ENCODE data around the gene KRTAP10-1. TPM values are rescaled to one million over a fixed set of nuclear protein-coding genes. Genes with fewer than 3 reads are reported as not detected.
"Not testable (repeated sequence)": the region's sequence is repeated elsewhere in the genome, so short reads cannot be mapped to it uniquely, and the experiment has no call there.

The KRTAP10-1 gene
- total RNA-seq, 1 experiment from 2014 or later: not detected

DNA sequence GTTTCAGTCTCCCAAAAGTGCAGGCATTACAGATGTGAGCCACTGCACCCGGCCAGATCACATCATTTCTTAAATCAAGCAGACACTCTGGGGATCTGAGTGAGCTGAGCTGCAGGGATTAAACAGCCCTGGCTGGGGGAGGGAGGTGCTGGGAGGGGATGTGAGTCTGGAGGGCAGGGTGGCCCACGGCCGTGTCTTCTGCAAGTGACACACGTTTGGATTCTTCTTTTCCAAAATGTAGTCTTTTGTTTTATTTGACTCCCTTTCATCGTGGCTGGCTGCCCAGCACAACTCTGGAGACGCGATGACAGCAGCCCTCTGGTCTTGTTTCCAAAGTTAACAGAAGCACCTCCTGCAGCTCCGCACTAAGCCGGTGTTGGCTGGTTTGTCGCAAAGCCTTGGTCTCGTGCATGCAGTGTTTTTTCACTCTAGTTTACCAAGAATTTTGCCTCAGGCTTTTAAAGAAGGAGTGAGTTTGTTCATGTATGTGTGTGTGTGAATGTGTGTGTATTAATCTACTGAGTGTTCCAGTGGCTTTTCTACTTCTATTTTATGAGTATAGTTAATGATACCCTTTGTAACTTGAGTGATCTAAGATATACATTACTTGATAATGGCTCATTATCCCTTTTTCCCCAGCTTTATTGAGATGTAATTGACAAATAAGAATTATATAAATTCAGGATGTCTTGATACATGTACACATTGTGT lies 43.2 kb upstream of the KRTAP10-1 start:
- Mint-ChIP-seq H3K4me3 (ENCODE audit: unreplicated experiment) (no peak overlapping the region), H3K27me3 (ENCODE audit: insufficient read depth, unreplicated experiment) (peaks cover 61% of the 10 kb centered on the region), H3K9me3 (ENCODE audit: unreplicated experiment) (peaks cover 8% of the 10 kb centered on the region), H3K36me3 (ENCODE audit: insufficient read depth, unreplicated experiment) (no peaks in the 10 kb centered on the region), H3K4me1 (ENCODE audit: insufficient read depth, unreplicated experiment) (no peaks in the 10 kb centered on the region), H3K27ac (ENCODE audit: low read depth, unreplicated experiment) (no peak overlapping the region)
- intact Hi-C loops (cut with micrococcal nuclease): no loop called here
- POLR2A ChIA-PET: interaction anchor here (0.6 kb wide), 1 partner anchor 47 kb away, joined by 3 read pairs; no protein-coding TSS in a partner anchor
- TF ChIP-seq, protein P1, sequence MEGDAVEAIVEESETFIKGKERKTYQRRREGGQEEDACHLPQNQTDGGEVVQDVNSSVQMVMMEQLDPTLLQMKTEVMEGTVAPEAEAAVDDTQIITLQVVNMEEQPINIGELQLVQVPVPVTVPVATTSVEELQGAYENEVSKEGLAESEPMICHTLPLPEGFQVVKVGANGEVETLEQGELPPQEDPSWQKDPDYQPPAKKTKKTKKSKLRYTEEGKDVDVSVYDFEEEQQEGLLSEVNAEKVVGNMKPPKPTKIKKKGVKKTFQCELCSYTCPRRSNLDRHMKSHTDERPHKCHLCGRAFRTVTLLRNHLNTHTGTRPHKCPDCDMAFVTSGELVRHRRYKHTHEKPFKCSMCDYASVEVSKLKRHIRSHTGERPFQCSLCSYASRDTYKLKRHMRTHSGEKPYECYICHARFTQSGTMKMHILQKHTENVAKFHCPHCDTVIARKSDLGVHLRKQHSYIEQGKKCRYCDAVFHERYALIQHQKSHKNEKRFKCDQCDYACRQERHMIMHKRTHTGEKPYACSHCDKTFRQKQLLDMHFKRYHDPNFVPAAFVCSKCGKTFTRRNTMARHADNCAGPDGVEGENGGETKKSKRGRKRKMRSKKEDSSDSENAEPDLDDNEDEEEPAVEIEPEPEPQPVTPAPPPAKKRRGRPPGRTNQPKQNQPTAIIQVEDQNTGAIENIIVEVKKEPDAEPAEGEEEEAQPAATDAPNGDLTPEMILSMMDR (IDR thresholded peaks at IDR 0.05; ENCODE audit: unreplicated experiment): no peak
- BruUV-seq (replicated peaks): no TSS peak
- CTCF ChIA-PET: interaction anchor here (0.6 kb wide), 1 partner anchor 239 kb away, joined by 3 read pairs; no protein-coding TSS in a partner anchor
- no peak for DNase-seq (ENCODE audit: unreplicated experiment)

DNA sequence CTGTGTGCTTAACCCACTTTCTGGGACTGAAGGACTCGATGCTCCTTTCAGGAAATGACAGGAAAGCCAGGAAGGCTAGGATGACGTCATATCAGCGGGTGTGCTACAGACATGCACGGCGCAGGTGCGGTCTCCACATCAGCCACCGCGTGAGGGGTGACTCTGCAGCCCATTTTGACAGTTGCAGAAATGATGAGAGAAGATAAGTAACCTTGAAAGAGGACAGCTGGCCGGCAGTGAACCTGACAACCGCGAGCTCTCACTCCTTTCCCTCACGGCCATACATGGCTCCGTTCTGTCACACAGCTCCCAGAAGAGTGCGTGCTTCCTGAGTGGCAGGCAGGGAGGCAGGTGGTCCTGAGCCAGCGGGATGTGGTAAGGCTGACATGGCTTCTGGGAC lies 42.1 kb upstream of the KRTAP10-1 start:
- Mint-ChIP-seq H3K4me3 (ENCODE audit: unreplicated experiment) (no peak overlapping the region), H3K4me1 (ENCODE audit: insufficient read depth, unreplicated experiment) (no peaks in the 10 kb centered on the region), H3K27me3 (ENCODE audit: insufficient read depth, unreplicated experiment) (peaks cover 49% of the 10 kb centered on the region), H3K27ac (ENCODE audit: low read depth, unreplicated experiment) (no peak overlapping the region), H3K36me3 (ENCODE audit: insufficient read depth, unreplicated experiment) (no peaks in the 10 kb centered on the region), H3K9me3 (ENCODE audit: unreplicated experiment) (peaks cover 14% of the 10 kb centered on the region)
- ChIA-PET POLR2A (no interaction called here), CTCF (no interaction called here)
- intact Hi-C loops (cut with micrococcal nuclease): no loop called here
- TF ChIP-seq, protein P1 (IDR thresholded peaks at IDR 0.05; ENCODE audit: unreplicated experiment): no peak
- BruUV-seq (replicated peaks): no TSS peak
- DNase-seq (ENCODE audit: unreplicated experiment): no peak

DNA sequence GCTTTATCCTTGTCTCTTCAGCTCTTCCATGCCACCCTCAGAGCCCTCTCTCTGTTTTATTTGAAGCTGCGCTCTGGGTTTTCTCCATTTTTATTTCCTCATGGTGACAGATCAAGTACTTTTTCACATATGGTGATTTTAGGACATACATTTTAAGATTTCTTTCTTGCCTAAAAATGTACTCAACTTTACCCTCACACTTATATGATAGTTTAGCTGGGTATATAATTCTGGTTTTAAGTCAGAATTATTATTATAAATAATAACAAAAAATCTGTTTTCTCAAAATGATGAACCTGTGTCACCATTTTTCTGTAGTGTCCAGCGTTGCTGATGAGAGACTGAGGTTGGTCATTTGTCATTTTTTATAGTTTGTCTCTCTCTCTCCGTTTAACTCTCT lies 41.2 kb upstream of the KRTAP10-1 start:
- Mint-ChIP-seq H3K36me3 (ENCODE audit: insufficient read depth, unreplicated experiment) (no peaks in the 10 kb centered on the region), H3K4me3 (ENCODE audit: unreplicated experiment) (no peak overlapping the region), H3K27ac (ENCODE audit: low read depth, unreplicated experiment) (no peak overlapping the region), H3K4me1 (ENCODE audit: insufficient read depth, unreplicated experiment) (no peaks in the 10 kb centered on the region), H3K9me3 (ENCODE audit: unreplicated experiment) (peaks cover 16% of the 10 kb centered on the region), H3K27me3 (ENCODE audit: insufficient read depth, unreplicated experiment) (peaks cover 40% of the 10 kb centered on the region)
- no TSS peak for BruUV-seq (replicated peaks)
- intact Hi-C loops (cut with micrococcal nuclease): no loop called here
- no peak for DNase-seq (ENCODE audit: unreplicated experiment)
- POLR2A ChIA-PET: no interaction called here
- TF ChIP-seq, protein P1 (IDR thresholded peaks at IDR 0.05; ENCODE audit: unreplicated experiment): no peak
- CTCF ChIA-PET: no interaction called here

DNA sequence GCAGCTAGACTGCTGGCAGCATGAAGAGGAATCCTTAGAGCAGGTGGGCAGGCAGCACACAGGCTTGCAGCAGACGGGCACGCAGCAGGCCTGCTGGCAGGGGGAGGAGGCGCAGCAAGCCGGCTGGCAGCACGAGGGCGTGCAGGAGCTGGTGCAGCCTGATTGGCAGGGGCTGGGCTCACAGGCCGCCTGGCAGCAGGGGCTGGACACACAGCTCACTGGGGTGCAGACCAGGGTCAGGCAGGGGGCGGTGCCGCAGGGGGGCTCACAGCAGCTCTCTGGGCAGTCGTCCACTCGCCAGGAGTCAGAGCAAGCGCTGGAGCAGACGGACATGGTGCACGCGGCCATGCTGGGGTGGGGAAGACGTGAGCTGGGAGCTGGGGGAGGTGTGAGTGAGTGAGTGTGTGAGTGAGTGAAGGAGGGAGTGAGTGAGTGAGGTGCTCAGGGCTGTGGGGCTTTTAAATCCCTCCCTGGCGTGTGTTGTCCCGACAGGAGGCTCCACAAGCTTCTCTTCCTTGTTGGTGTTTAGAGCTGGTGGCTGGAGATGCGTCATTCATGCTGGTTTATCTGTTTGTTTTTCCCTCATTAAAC lies 40.3 kb upstream of the KRTAP10-1 start, which contains the start of gene KRTAP10-5:
Gene KRTAP10-5 (minus strand): TSS at position 374 of the 591 bp plus-strand sequence. CDS start 26 bp downstream, at position 348.
- BruUV-seq (replicated peaks); intact Hi-C loops (cut with micrococcal nuclease); H3K36me3 Mint-ChIP-seq (ENCODE audit: insufficient read depth, unreplicated experiment); POLR2A ChIA-PET; H3K27ac Mint-ChIP-seq (ENCODE audit: low read depth, unreplicated experiment); H3K4me3 Mint-ChIP-seq (ENCODE audit: unreplicated experiment); H3K4me1 Mint-ChIP-seq (ENCODE audit: insufficient read depth, unreplicated experiment); DNase-seq (ENCODE audit: unreplicated experiment): not testable (repeated sequence)
- Mint-ChIP-seq H3K9me3 (ENCODE audit: unreplicated experiment) (peaks cover 16% of the 10 kb centered on the region), H3K27me3 (ENCODE audit: insufficient read depth, unreplicated experiment) (peaks cover 40% of the 10 kb centered on the region)
- CTCF ChIA-PET: interaction anchor here (0.5 kb wide), 1 partner anchor 10 kb away, joined by 3 read pairs; no protein-coding TSS in a partner anchor

Data from MCF 10A (cell line).